DMS79 treated with DMSO at 0.1 percent for 48 hours (cell line): ENCODE results near the gene SH3RF3.
"Not testable (repeated sequence)": the region's sequence is repeated elsewhere in the genome, so short reads cannot be mapped to it uniquely, and the experiment has no call there.

ENCODE experiments used
- DNase-seq: peaks from one replicate; lab custom pipeline; 2025; lab: John Stamatoyannopoulos, UW

Gene SH3RF3

GRCh38 chr2:109527846-109528705, 399.1 kb downstream of the SH3RF3 start:
- no peak for DNase-seq

- DNase-seq = no peak
These were observed 400.0 kb downstream of the SH3RF3 start for GRCh38 chr2:109528811-109529501.

- DNase-seq = no peak
These were observed 400.8 kb downstream of the SH3RF3 start for GRCh38 chr2:109529532-109530449.

- DNase-seq = no peak
These were observed 401.7 kb downstream of the SH3RF3 start for GRCh38 chr2:109530712-109531111.

- no peak for DNase-seq
These were observed 402.2 kb downstream of the SH3RF3 start for GRCh38 chr2:109531221-109531620.

- no peak for DNase-seq
These were observed 403.1 kb downstream of the SH3RF3 start for GRCh38 chr2:109531896-109532727.

- DNase-seq = no peak
These were observed 403.7 kb downstream of the SH3RF3 start for GRCh38 chr2:109532728-109533076.

GRCh38 chr2:109533823-109534222, 404.8 kb downstream of the SH3RF3 start:
- DNase-seq = no peak

GRCh38 chr2:109535217-109535946, 406.4 kb downstream of the SH3RF3 start:
- no peak for DNase-seq

- not testable (repeated sequence) for DNase-seq
These were observed 407.6 kb downstream of the SH3RF3 start for GRCh38 chr2:109536556-109536955.

GRCh38 chr2:109537565-109538222, 408.7 kb downstream of the SH3RF3 start:
- DNase-seq = no peak

- DNase-seq = no peak
These were observed 409.5 kb downstream of the SH3RF3 start for GRCh38 chr2:109538546-109538945.

- DNase-seq = no peak
These were observed 413.4 kb downstream of the SH3RF3 start for GRCh38 chr2:109542384-109542783.

- peak; percentile 19 for DNase-seq
These were observed 417.1 kb downstream of the SH3RF3 start for GRCh38 chr2:109545828-109546713.

GRCh38 chr2:109547280-109547679, 418.3 kb downstream of the SH3RF3 start:
- DNase-seq = no peak

- no peak for DNase-seq
These were observed 420.1 kb downstream of the SH3RF3 start for GRCh38 chr2:109549016-109549590.
